Upper lobe of left lung (tissue), 6 donors: ENCODE measurements around the gene ADIRF. TPM values are rescaled to one million over a fixed set of nuclear protein-coding genes. Genes with fewer than 3 reads are reported as not detected.

ENCODE experiments used
- ATAC-seq, 2 donors: fragments of 200-7000 bp; cut with Tn5 transposase; one replicate each; pipeline ENCODE4 v1.9.1; 2022; ENCODE audit warnings: mild to moderate bottlenecking in 2 of 2, moderate library complexity in 2 of 2; ENCODE audit not compliant: low FRiP score in 2 of 2
- DNase-seq, 2 donors: peaks; one replicate each; pipeline ENCODE4 v3.0.0-alpha.2; 2019 to 2020
- H3K27ac ChIP-seq, 4 donors: fragments of 200-600 bp; sonication (generic); one replicate each; pipeline ENCODE4 v1.5.1; 2016 to 2019
- H3K27me3 ChIP-seq, 4 donors: fragments of 200-600 bp; sonication (generic); one replicate each; pipeline ENCODE4 v1.5.1; 2017 to 2019
- H3K36me3 ChIP-seq, 4 donors: fragments of 200-600 bp; sonication (generic); one replicate each; pipeline ENCODE4 v1.5.1; 2016 to 2019
- H3K4me1 ChIP-seq, 4 donors: fragments of 200-600 bp; sonication (generic); one replicate each; pipeline ENCODE4 v1.5.1; 2018 to 2019
- H3K4me3 ChIP-seq, 4 donors: fragments of 200-600 bp; sonication (generic); one replicate each; pipeline ENCODE4 v1.5.1; 2017 to 2019; ENCODE audit warnings: mild to moderate bottlenecking in 2 of 4, moderate library complexity in 1 of 4
- H3K9me3 ChIP-seq, 4 donors: fragments of 200-600 bp; sonication (generic); one replicate each; pipeline ENCODE4 v1.5.1; 2018 to 2019
- EP300 ChIP-seq, 4 donors: sonication (generic); formaldehyde crosslinking; IDR thresholded peaks; one replicate each; pipeline ENCODE4 v1.5.1; 2017; ENCODE audit warnings: antibody characterized with exemption in 4 of 4, control low read depth in 2 of 4
- POLR2A ChIP-seq, 4 donors: fragments of 450-650 bp; IDR thresholded peaks; one replicate each; pipeline ENCODE4 v1.5.1; 2016 to 2017; ENCODE audit warnings: antibody characterized with exemption in 4 of 4, mild to moderate bottlenecking in 2 of 4
- POLR2AphosphoS5 ChIP-seq, 2 donors: sonication (generic); formaldehyde crosslinking; IDR thresholded peaks; one replicate each; pipeline ENCODE4 v1.5.1; 2017; ENCODE audit warnings: antibody characterized with exemption in 2 of 2
- WGBS, 2 donors: methylation state at CpG; one replicate each; pipeline ENCODE4 v1.1.5; 2017 to 2018; 5-methylcytosine and 5-hydroxymethylcytosine counted together
- total RNA-seq, 6 donors: library from RNA; depleted of rRNA in 4 of 6; stranded (reverse); fragments of >200 nt in 4 of 6; gene quantifications; one replicate each; pipeline versions ENCODE4 v1.1.0 to v1.2.1, GENCODE V29; 2016 to 2021
- TF ChIP-seq, protein P1 (sequence below), 6 experiments: fragments of 450-650 bp in 4 of 6; fragments of 200-600 bp in 2 of 6; sonication (generic) in 2 of 6; IDR thresholded peaks; one replicate each; pipeline ENCODE4 v1.5.1; 2016 to 2019; ENCODE audit warnings: antibody characterized with exemption in 6 of 6
- donor health status: DM: no; HTN: no; CAD: no; lungs with moderate emphysema.
- donor health status: DM: no; HTN: yes; CAD: no; lungs with severe emphysema.

The ADIRF gene
- total RNA-seq, 6 donors from 2014 or later, result 51.3 to 202 (median 164) TPM

DNA sequence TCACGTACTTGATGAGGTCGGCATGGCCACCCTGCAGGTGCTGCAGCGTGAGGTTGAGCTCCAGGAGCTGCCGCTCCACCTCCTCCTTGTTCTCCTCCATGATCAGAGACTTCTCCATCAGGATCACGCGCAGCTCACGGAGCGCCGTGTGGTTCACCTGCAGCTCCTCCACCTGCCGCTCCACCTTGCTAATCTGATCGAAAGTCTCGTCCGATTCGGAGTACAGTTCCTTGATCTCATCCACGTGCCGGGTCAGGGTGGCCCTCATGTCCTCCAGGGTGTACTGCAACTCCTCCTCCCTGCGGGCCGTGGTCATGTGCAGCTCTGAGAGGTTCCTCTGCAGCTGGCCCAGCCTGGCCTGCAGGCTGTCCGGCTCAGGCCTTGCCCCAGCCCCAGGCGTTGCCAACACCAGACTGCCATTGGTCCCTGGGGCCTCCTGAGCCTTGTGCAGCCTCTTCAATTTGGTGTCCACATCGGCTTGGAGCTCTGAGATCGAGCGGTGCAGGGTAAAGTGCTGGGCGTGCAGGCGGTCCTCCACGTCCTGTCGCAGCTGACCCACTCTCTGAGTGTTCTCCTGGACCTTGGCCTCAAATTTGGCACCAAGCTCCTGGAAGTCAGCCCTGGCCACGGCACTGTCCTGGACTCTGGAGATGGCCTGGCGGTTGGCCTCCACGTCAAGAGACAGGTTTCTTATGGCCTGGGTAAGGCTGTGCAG is 24.8 kb upstream of the ADIRF start:
- Histone ChIP-seq H3K4me3 (no peak overlapping the region), H3K27me3 (no peaks in the 10 kb centered on the region), H3K9me3 (no peaks in the 10 kb centered on the region), H3K27ac (no peak overlapping the region), H3K4me1 (peaks cover 5 to 12% (median 11%) of the 10 kb centered on the region in 4 donors), H3K36me3 (peaks cover 0 to 29% (median 0%) of the 10 kb centered on the region in 4 donors)
- 94 to 96% methylated on average over 18 to 28 of the region's 30 CpGs for WGBS, 2 donors
- DNase-seq (no peak), ATAC-seq (no peak)
- TF ChIP-seq POLR2A (IDR thresholded peaks at IDR 0.05), result no peak
- no peak for TF ChIP-seq POLR2AphosphoS5 (IDR thresholded peaks at IDR 0.05)

DNA sequence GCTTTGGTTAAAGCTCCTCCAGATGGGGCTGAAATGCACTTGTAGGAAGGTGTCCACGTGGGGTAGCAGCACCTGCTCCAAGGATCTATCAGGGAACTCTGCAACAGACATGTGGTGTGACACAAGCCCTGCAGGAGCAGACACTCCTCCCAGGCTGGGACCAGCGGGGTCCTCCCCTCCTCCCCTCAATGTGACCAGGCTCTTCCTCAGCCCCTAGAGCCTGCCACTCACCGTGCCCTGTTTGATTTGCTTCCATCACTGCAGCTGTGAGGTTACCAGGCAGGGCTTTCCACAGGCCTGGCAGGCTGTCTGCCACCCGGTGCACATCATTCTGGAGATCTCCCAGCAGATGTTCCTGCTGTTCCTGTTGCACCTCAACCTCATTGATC is 24.3 kb upstream of the ADIRF start:
- DNase-seq, result no peak
- 89 to 93% methylated on average over 3 to 4 of the region's 4 CpGs for WGBS, 2 donors
- TF ChIP-seq EP300 (IDR thresholded peaks at IDR 0.05) (no peak), POLR2AphosphoS5 (IDR thresholded peaks at IDR 0.05) (no peak), POLR2A (IDR thresholded peaks at IDR 0.05) (no peak)
- TF ChIP-seq, protein P1, sequence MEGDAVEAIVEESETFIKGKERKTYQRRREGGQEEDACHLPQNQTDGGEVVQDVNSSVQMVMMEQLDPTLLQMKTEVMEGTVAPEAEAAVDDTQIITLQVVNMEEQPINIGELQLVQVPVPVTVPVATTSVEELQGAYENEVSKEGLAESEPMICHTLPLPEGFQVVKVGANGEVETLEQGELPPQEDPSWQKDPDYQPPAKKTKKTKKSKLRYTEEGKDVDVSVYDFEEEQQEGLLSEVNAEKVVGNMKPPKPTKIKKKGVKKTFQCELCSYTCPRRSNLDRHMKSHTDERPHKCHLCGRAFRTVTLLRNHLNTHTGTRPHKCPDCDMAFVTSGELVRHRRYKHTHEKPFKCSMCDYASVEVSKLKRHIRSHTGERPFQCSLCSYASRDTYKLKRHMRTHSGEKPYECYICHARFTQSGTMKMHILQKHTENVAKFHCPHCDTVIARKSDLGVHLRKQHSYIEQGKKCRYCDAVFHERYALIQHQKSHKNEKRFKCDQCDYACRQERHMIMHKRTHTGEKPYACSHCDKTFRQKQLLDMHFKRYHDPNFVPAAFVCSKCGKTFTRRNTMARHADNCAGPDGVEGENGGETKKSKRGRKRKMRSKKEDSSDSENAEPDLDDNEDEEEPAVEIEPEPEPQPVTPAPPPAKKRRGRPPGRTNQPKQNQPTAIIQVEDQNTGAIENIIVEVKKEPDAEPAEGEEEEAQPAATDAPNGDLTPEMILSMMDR (IDR thresholded peaks at IDR 0.05), result no peak
- no peak for ATAC-seq
- H3K9me3 ChIP-seq, result no peaks in the 10 kb centered on the region
- no peak overlapping the region for H3K4me3 ChIP-seq
- peaks cover 0 to 29% (median 0%) of the 10 kb centered on the region in 4 donors for H3K36me3 ChIP-seq
- H3K27me3 ChIP-seq, result no peaks in the 10 kb centered on the region
- peaks cover 5 to 12% (median 11%) of the 10 kb centered on the region in 4 donors for H3K4me1 ChIP-seq
- H3K27ac ChIP-seq, result no peak overlapping the region

DNA sequence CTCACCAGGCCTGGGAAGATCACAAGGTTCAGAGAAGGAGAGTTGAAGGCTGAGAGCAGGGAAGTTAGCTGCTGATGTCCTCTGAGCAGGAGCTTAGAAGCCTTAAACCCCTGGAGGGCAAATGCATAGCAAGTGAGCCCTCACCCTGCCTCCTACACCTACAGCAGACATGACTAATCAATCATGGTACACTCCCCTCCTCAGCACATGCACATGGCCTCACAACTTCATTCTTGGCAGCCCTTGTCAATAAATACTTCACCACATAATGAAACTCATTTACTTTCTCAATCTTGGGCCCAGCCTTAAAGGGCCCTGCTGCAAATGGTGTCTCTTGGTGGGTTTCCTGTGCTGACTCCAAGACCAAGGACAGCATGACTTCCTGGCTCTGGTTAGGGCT is 23.8 kb upstream of the ADIRF start:
- no peak overlapping the region for H3K27ac ChIP-seq
- no peak for ATAC-seq
- peaks cover 5 to 11% (median 9%) of the 10 kb centered on the region in 4 donors for H3K4me1 ChIP-seq
- H3K27me3 ChIP-seq, result no peaks in the 10 kb centered on the region
- DNase-seq, result no peak
- no peak for TF ChIP-seq EP300 (IDR thresholded peaks at IDR 0.05)
- TF ChIP-seq POLR2AphosphoS5 (IDR thresholded peaks at IDR 0.05), result no peak
- TF ChIP-seq POLR2A (IDR thresholded peaks at IDR 0.05), result no peak
- TF ChIP-seq, protein P1 (IDR thresholded peaks at IDR 0.05), result no peak
- H3K4me3 ChIP-seq, result no peak overlapping the region
- no peaks in the 10 kb centered on the region for H3K9me3 ChIP-seq
- peaks cover 0 to 29% (median 0%) of the 10 kb centered on the region in 4 donors for H3K36me3 ChIP-seq

DNA sequence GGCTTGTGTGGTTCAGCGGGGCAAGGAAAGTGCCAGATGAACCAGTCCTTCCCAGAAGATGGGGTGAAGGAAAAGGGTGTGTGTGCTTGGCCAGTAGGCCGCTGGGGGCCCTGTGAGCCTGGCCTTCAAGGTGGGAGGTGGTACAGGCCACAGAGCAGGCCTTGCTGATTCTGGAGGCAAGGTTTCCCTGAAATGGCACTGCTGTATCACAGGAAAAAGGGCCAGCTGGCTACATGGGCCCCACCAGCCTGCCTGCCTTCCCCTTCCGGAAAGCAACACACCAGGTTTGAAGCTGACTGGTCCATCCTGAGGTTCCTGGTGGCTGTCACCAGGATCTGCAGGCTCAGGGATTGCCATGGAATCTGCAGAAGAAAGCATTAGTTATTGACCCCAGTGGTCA is 23.4 kb upstream of the ADIRF start:
- DNase-seq, result no peak
- no peak overlapping the region for H3K4me3 ChIP-seq
- H3K27me3 ChIP-seq, result no peaks in the 10 kb centered on the region
- ATAC-seq, result no peak
- peaks cover 4 to 8% (median 5%) of the 10 kb centered on the region in 4 donors for H3K4me1 ChIP-seq
- H3K9me3 ChIP-seq, result no peaks in the 10 kb centered on the region
- H3K27ac ChIP-seq, result no peak overlapping the region
- H3K36me3 ChIP-seq, result peaks cover 0 to 29% (median 0%) of the 10 kb centered on the region in 4 donors
- 81 to 88% methylated on average over 3 of the region's 3 CpGs for WGBS, 2 donors
- TF ChIP-seq POLR2A (IDR thresholded peaks at IDR 0.05) (no peak), POLR2AphosphoS5 (IDR thresholded peaks at IDR 0.05) (no peak), EP300 (IDR thresholded peaks at IDR 0.05) (no peak)
- TF ChIP-seq, protein P1 (IDR thresholded peaks at IDR 0.05), result no peak

DNA sequence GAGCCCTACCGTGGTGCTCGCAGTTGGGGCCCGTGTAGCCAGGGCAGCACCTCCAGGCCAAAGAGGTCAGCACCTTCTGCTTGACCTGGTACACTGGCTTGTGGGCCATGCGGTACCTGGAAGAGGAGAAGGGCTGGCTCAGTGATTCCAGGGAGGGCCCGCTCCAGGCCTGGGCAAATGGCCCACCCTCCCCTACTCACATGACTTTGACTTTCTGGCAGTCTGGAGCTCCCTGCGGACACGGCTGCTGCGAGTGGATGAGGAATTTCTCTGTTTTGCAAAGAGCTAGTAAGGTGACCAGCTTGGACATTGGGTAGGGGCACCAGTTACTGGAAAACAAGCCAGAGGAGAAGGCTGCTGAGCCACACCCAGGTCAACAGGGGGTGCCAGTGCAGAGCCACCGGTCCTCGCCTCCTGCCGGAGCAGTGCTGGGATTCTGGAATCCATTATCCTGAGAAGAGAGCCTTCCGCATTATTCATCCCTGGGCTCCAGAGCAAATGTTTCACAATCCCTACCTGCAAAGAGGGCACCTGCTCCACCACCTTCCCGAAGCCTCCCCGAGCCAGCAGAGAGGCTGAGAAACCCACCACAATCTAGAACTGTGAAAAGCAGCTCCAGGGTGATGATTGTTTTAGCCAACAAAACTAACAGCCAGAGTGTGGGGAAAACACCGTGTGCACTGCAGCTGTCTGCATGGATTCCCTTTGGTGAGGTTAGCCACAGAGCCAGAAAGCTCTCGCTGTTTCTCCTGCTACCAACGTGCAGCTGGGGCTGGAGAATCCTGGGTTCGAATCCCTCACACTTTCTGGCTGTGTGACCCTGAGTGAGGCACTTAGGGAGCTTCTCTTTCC is 22.7 kb upstream of the ADIRF start:
- H3K36me3 ChIP-seq, result peaks cover 0 to 29% (median 0%) of the 10 kb centered on the region in 4 donors
- peak in 1 of 2 donors; percentile 20 for ATAC-seq
- no peaks in the 10 kb centered on the region for H3K9me3 ChIP-seq
- H3K4me3 ChIP-seq, result no peak overlapping the region
- 57 to 77% methylated on average over 6 to 18 of the region's 18 CpGs for WGBS, 2 donors
- no peak for TF ChIP-seq POLR2A (IDR thresholded peaks at IDR 0.05)
- no peak for TF ChIP-seq EP300 (IDR thresholded peaks at IDR 0.05)
- TF ChIP-seq, protein P1 (IDR thresholded peaks at IDR 0.05), result no peak
- TF ChIP-seq POLR2AphosphoS5 (IDR thresholded peaks at IDR 0.05), result no peak
- no peaks in the 10 kb centered on the region for H3K27me3 ChIP-seq
- DNase-seq, result peak in 1 of 2 donors; percentile 18
- H3K4me1 ChIP-seq, result peaks cover 5 to 9% (median 8%) of the 10 kb centered on the region in 4 donors
- H3K27ac ChIP-seq, result no peak overlapping the region
